SK-N-SH (cell line): ENCODE measurements around the gene GSS. TPM values are rescaled to one million over a fixed set of nuclear protein-coding genes. Genes with fewer than 3 reads are reported as not detected.

ENCODE experiments used
- CTCF ChIA-PET: fragments of 300-600, 350-600 bp; formaldehyde crosslinking; extraction: SDS; loops from one replicate; lab custom pipeline; 2021; lab: Yijun Ruan, JAX
- POLR2A ChIA-PET: fragments of 350-600 bp; sonication (Branson Sonifier 250); formaldehyde crosslinking; extraction: SDS; loops from one replicate; lab custom pipeline; 2020; ENCODE audit warnings: antibody characterized with exemption, inconsistent platforms; lab: Yijun Ruan, JAX
- DNase-seq: peaks from one replicate; pipeline ENCODE4 v3.0.0; 2012
- H2AFZ ChIP-seq: fragments of 200-600 bp; sonication (generic); 2 replicates; pipeline ENCODE4 v1.8.1; 2016; ENCODE audit warnings: antibody characterized with exemption, mild to moderate bottlenecking, low read depth
- H3F3A ChIP-seq: fragments of 200-600 bp; sonication (generic); replicated peaks from 2 replicates; pipeline ENCODE3; 2016; ENCODE audit warnings: antibody characterized with exemption, mild to moderate bottlenecking; ENCODE audit not compliant: insufficient read depth
- H3K27ac ChIP-seq, 2 experiments: fragments of 200-500 bp in 1 of 2; fragments of 200-600 bp in 1 of 2; sonication (Bioruptor generic) in 1 of 2; sonication (generic), shearing (Covaris generic) in 1 of 2; 2 replicates each; pipeline versions ENCODE4 v1.5.1 to v1.6.1; 2014 to 2016; ENCODE audit warnings: low read depth in 2 of 2, inconsistent platforms in 1 of 2, low read length in 1 of 2, mild to moderate bottlenecking in 1 of 2, mixed read lengths in 1 of 2
- H3K27me3 ChIP-seq: fragments of 200-600 bp; sonication (generic), shearing (Covaris generic); 2 replicates; pipeline ENCODE4 v1.6.1; 2016; ENCODE audit warnings: mixed run types; ENCODE audit not compliant: insufficient read depth
- H3K36me3 ChIP-seq, 2 experiments: fragments of 200-500 bp in 1 of 2; fragments of 200-600 bp in 1 of 2; sonication (Bioruptor generic) in 1 of 2; sonication (generic) in 1 of 2; replicated peaks in 1 of 2; 2 replicates each; pipeline versions ENCODE3 to v1.5.1; 2014 to 2016; ENCODE audit warnings: low read length in 1 of 2, mild to moderate bottlenecking in 1 of 2; ENCODE audit not compliant: insufficient read depth in 2 of 2, control insufficient read depth in 1 of 2
- H3K4me1 ChIP-seq, 2 experiments: fragments of 200-500 bp in 1 of 2; fragments of 200-600 bp in 1 of 2; sonication (Bioruptor generic) in 1 of 2; sonication (generic), shearing (Covaris generic) in 1 of 2; 2 replicates each; pipeline versions ENCODE4 v1.5.1 to v1.6.1; 2014 to 2016; ENCODE audit warnings: low read depth in 1 of 2, low read length in 1 of 2, mixed run types in 1 of 2; ENCODE audit not compliant: insufficient read depth in 2 of 2, control insufficient read depth in 1 of 2
- H3K4me2 ChIP-seq: fragments of 200-600 bp; sonication (generic), shearing (Covaris generic); 2 replicates; pipeline ENCODE4 v1.6.1; 2017; ENCODE audit warnings: mixed run types
- H3K4me3 ChIP-seq, 2 experiments: fragments of 200-500 bp in 1 of 2; fragments of 200-600 bp in 1 of 2; sonication (Bioruptor generic) in 1 of 2; sonication (generic), shearing (Covaris generic) in 1 of 2; 2 replicates each; pipeline versions ENCODE4 v1.5.1 to v1.8.1; 2014 to 2016; ENCODE audit warnings: low read depth in 2 of 2, inconsistent platforms in 1 of 2, low read length in 1 of 2, mild to moderate bottlenecking in 1 of 2, mixed read lengths in 1 of 2, moderate library complexity in 1 of 2
- H3K79me2 ChIP-seq: fragments of 200-600 bp; sonication (generic); 2 replicates; pipeline ENCODE4 v1.8.1; 2017; ENCODE audit warnings: mild to moderate bottlenecking; ENCODE audit not compliant: insufficient read depth
- H3K9ac ChIP-seq: fragments of 200-600 bp; sonication (generic); 2 replicates; pipeline ENCODE4 v1.6.1; 2017; ENCODE audit warnings: mixed run types
- H3K9me2 ChIP-seq: fragments of 200-600 bp; sonication (generic); 2 replicates; pipeline ENCODE4 v1.6.1; 2017; ENCODE audit warnings: mixed run types
- H3K9me3 ChIP-seq: fragments of 200-600 bp; sonication (generic); 2 replicates; pipeline ENCODE4 v1.6.1; 2017; ENCODE audit warnings: mixed run types, mild to moderate bottlenecking, moderate library complexity
- H4K20me1 ChIP-seq: fragments of 200-600 bp; sonication (generic); 2 replicates; pipeline ENCODE4 v1.6.1; 2017; ENCODE audit warnings: mild to moderate bottlenecking, mixed run types; ENCODE audit not compliant: insufficient read depth
- CHD2 ChIP-seq: fragments of 150-350 bp; IDR thresholded peaks from 2 replicates; pipeline ENCODE4 v1.6.1; 2018; ENCODE audit warnings: low read length; ENCODE audit not compliant: partially characterized antibody
- EP300 ChIP-seq, 2 experiments: IDR thresholded peaks; 2 replicates each; pipeline versions ENCODE4 v1.4.0 to v1.6.1; 2012; ENCODE audit warnings: borderline replicate concordance in 1 of 2, low read depth in 1 of 2, low read length in 1 of 2
- EZH2phosphoT487 ChIP-seq: fragments of 200-600 bp; sonication (generic); IDR thresholded peaks from 2 replicates; pipeline ENCODE4 v1.6.1; 2017; ENCODE audit warnings: low read depth, mixed run types, mild to moderate bottlenecking, antibody characterized with exemption, moderate library complexity, borderline replicate concordance
- FOXJ3 ChIP-seq: sonication (generic); formaldehyde crosslinking; IDR thresholded peaks from 2 replicates; pipeline ENCODE4 v1.5.1; 2020; ENCODE audit warnings: mild to moderate bottlenecking, missing genetic modification reagents
- FOXM1 ChIP-seq: IDR thresholded peaks from 2 replicates; pipeline ENCODE4 v1.4.0; 2012; ENCODE audit warnings: low read depth, mild to moderate bottlenecking
- GATA2 ChIP-seq: sonication (generic); formaldehyde crosslinking; IDR thresholded peaks from 2 replicates; pipeline ENCODE4 v1.5.0; 2020; ENCODE audit warnings: mild to moderate bottlenecking, missing genetic modification reagents
- IRF3 ChIP-seq: fragments of 150-350 bp; IDR thresholded peaks from 2 replicates; pipeline ENCODE4 v1.6.1; 2016; ENCODE audit warnings: mild to moderate bottlenecking, low read depth, low read length
- MAX ChIP-seq: IDR thresholded peaks from 2 replicates; pipeline ENCODE4 v1.4.0; 2012; ENCODE audit warnings: low read depth
- MEF2A ChIP-seq: IDR thresholded peaks from 2 replicates; pipeline ENCODE4 v1.4.0; 2012; ENCODE audit warnings: low read depth, borderline replicate concordance
- MXI1 ChIP-seq: IDR thresholded peaks from 2 replicates; pipeline ENCODE4 v1.6.1; 2012; ENCODE audit warnings: mild to moderate bottlenecking, low read depth, low read length, improper control_type of control experiment
- NFIC ChIP-seq: IDR thresholded peaks from 2 replicates; pipeline ENCODE4 v1.4.0; 2012; ENCODE audit warnings: borderline replicate concordance
- PBX3 ChIP-seq: IDR thresholded peaks from 2 replicates; pipeline ENCODE4; 2012
- RAD21 ChIP-seq: IDR thresholded peaks from 2 replicates; pipeline ENCODE4 v1.6.1; 2012; ENCODE audit warnings: mild to moderate bottlenecking, low read length
- RCOR1 ChIP-seq: fragments of 150-350 bp; IDR thresholded peaks from 2 replicates; pipeline ENCODE4 v1.6.1; 2017; ENCODE audit warnings: antibody characterized with exemption, low read length
- RXRA ChIP-seq: IDR thresholded peaks from 2 replicates; pipeline ENCODE4 v1.4.0; 2012; ENCODE audit warnings: low read depth, mild to moderate bottlenecking, borderline replicate concordance
- TAF1 ChIP-seq: IDR thresholded peaks from 2 replicates; pipeline ENCODE4 v1.6.1; 2012; ENCODE audit warnings: low read depth, mild to moderate bottlenecking, low read length, moderate library complexity, borderline replicate concordance
- TCF12 ChIP-seq: IDR thresholded peaks from 2 replicates; pipeline ENCODE4 v1.4.0; 2012
- TEAD4 ChIP-seq: IDR thresholded peaks from 2 replicates; pipeline ENCODE4 v1.4.0; 2012; ENCODE audit warnings: mild to moderate bottlenecking, borderline replicate concordance; ENCODE audit not compliant: insufficient read depth
- USF1 ChIP-seq: IDR thresholded peaks from 2 replicates; pipeline ENCODE4 v1.4.0; 2012; ENCODE audit warnings: low read depth, borderline replicate concordance
- USF2 ChIP-seq: fragments of 150-350 bp; IDR thresholded peaks from 2 replicates; pipeline ENCODE4 v1.6.1; 2017; ENCODE audit warnings: antibody characterized with exemption, low read length, low read depth, borderline replicate concordance
- WGBS: methylation state at CpG from one replicate; pipeline ENCODE4 v1.1.6; 2017; ENCODE audit warnings: low lambda C conversion rate; 5-methylcytosine and 5-hydroxymethylcytosine counted together
- polyA plus RNA-seq, 3 experiments: library from polyadenylated mRNA; depleted of rRNA; stranded (reverse); fragments of >200 nt; gene quantifications; 2 replicates each; pipeline ENCODE4 v1.2.3, GENCODE V29; 2012

The GSS gene
- polyA plus RNA-seq, 1 of the 3 experiments (the other 2 are of a cell fraction), result 95.6 TPM

GRCh38 chr20:34942301-34942700 is 13.3 kb downstream of the GSS start:
- H3K4me3 ChIP-seq, result no peak overlapping the region
- ChIA-PET POLR2A (no interaction called here), CTCF (interaction anchor here (1.2 kb wide), 1 partner anchor 113 kb away, joined by 3 read pairs; no protein-coding TSS in a partner anchor)
- no peak overlapping the region for H3K9ac ChIP-seq
- no peak for DNase-seq
- no peaks in the 10 kb centered on the region for H3F3A ChIP-seq
- H3K4me2 ChIP-seq, result no peak overlapping the region
- H3K9me3 ChIP-seq, result no peaks in the 10 kb centered on the region
- H4K20me1 ChIP-seq, result no peaks in the 10 kb centered on the region
- TF ChIP-seq USF1 (no peak), PBX3 (no peak), CHD2 (no peak)
- no peak overlapping the region for H2AFZ ChIP-seq
- no peaks in the 10 kb centered on the region; a peak in 2 of 4 replicates for H3K4me1 ChIP-seq
- H3K36me3 ChIP-seq, result peaks cover 43 to 62% of the 10 kb centered on the region in 2 experiments
- H3K79me2 ChIP-seq, result 0 out of 2 replicates have a peak, but pooled peaks cover under 1% of the 10 kb centered on the region
- WGBS, result 98% methylated on average over 5 of the region's 9 CpGs
- H3K27ac ChIP-seq, result no peak overlapping the region
- no peaks in the 10 kb centered on the region for H3K27me3 ChIP-seq
- no peaks in the 10 kb centered on the region for H3K9me2 ChIP-seq

GRCh38 chr20:34941226-34941625 is 14.4 kb downstream of the GSS start:
- POLR2A ChIA-PET, result no interaction called here
- Histone ChIP-seq H3K27me3 (no peaks in the 10 kb centered on the region), H3K4me2 (no peak overlapping the region), H3K27ac (no peak overlapping the region), H3K36me3 (peaks cover 43 to 64% of the 10 kb centered on the region in 2 experiments), H3K4me1 (no peaks in the 10 kb centered on the region; a peak in 1 of 4 replicates), H3K9me3 (no peaks in the 10 kb centered on the region), H3K9ac (no peak overlapping the region), H3F3A (no peaks in the 10 kb centered on the region), H4K20me1 (no peaks in the 10 kb centered on the region), H3K9me2 (no peaks in the 10 kb centered on the region), H2AFZ (no peak overlapping the region), H3K79me2 (no peaks in the 10 kb centered on the region), H3K4me3 (no peak overlapping the region)
- no peak for DNase-seq
- TF ChIP-seq TCF12 (no peak), TAF1 (no peak), FOXJ3 (CRISPR knock-in tag) (no peak), MEF2A (no peak), IRF3 (no peak), USF2 (no peak), RXRA (no peak), TEAD4 (no peak), MAX (no peak), GATA2 (no peak), NFIC (no peak), CHD2 (no peak), PBX3 (no peak), RAD21 (no peak), EZH2phosphoT487 (no peak), EP300 (IDR thresholded peaks at IDR 0.05; ENCODE audit: borderline replicate concordance in 1 of 2, low read depth in 1 of 2, low read length in 1 of 2) (no peak), RCOR1 (no peak), MXI1 (no peak), FOXM1 (no peak)
- WGBS, result 93% methylated on average over 4 of the region's 4 CpGs
- CTCF ChIA-PET, result interaction anchor here (0.7 to 2.0 kb wide), 3 partner anchors 10 to 114 kb away, joined by 3 to 5 read pairs (median 3); no protein-coding TSS in a partner anchor
